OCI-LY1 (cell line): ENCODE data around the gene TFRC.

ENCODE experiments used
- EZH2 ChIP-seq: fragments of 200-600 bp; sonication (generic), shearing (Covaris generic); IDR thresholded peaks from 2 replicates; pipeline ENCODE4 v1.8.0; 2017; ENCODE audit warnings: borderline replicate concordance, mixed run types, mild to moderate bottlenecking, antibody characterized with exemption, low read length, moderate library complexity, mixed read lengths
- TF ChIP-seq, protein P1 (sequence below): fragments of 200-600 bp; sonication (generic), shearing (Covaris generic); IDR thresholded peaks from 2 replicates; pipeline ENCODE4 v1.5.1; 2017; ENCODE audit warnings: mild to moderate bottlenecking, antibody characterized with exemption, low read length, moderate library complexity, mixed read lengths

DNA sequence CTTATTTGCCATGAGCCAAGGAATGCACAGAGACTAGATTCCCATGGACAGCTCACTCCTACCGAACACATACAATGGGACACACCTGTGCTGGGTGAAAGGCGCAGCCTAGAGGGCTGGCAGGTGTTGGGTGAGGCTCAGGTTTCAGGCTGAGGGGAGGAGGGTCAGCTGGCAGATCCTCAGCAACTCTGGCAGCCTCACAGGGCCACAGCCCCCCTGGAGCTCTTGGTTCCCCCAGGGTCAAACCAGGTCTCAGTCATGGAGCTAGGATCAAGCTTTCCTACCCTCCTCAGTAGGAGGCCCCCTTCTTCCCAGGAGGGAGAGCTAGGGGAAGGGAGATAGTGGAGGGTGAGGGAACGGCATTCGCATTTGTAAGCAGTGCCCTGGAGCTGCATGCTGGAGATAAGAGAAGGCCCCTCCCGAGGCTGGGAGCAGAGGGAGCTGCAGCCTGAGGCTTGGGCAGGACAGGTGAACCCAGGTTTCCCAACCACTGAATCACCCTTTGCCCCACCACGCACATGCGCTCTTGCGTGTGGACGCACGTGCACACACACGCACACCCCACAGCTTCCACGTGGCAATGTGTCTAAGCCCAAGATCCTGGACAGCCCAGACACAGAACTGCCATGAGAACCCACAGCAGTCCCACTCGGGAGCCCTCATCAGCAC, 26.3 kb upstream of the TFRC start:
- TF ChIP-seq, protein P1, sequence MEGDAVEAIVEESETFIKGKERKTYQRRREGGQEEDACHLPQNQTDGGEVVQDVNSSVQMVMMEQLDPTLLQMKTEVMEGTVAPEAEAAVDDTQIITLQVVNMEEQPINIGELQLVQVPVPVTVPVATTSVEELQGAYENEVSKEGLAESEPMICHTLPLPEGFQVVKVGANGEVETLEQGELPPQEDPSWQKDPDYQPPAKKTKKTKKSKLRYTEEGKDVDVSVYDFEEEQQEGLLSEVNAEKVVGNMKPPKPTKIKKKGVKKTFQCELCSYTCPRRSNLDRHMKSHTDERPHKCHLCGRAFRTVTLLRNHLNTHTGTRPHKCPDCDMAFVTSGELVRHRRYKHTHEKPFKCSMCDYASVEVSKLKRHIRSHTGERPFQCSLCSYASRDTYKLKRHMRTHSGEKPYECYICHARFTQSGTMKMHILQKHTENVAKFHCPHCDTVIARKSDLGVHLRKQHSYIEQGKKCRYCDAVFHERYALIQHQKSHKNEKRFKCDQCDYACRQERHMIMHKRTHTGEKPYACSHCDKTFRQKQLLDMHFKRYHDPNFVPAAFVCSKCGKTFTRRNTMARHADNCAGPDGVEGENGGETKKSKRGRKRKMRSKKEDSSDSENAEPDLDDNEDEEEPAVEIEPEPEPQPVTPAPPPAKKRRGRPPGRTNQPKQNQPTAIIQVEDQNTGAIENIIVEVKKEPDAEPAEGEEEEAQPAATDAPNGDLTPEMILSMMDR: no peak
- TF ChIP-seq EZH2: no peak
